GM21423 (cell line): ENCODE data around the gene ATG13.
"Not testable (repeated sequence)": the region's sequence is repeated elsewhere in the genome, so short reads cannot be mapped to it uniquely, and the experiment has no call there.

Experiments
- ATAC-seq: cut with Tn5 transposase; IDR thresholded peaks from one replicate; pipeline ENCODE4 v1.9.1; 2021; ENCODE audit warnings: mild to moderate bottlenecking, moderate library complexity; ENCODE audit not compliant: unreplicated experiment

ATG13 gene

GRCh38 chr11:46694607-46695006, 77.3 kb downstream of the ATG13 start:
- ATAC-seq = no peak

- ATAC-seq = no peak
Measured at GRCh38 chr11:46695345-46696211, 78.2 kb downstream of the ATG13 start.

GRCh38 chr11:46696212-46696558, 78.8 kb downstream of the ATG13 start:
- ATAC-seq = no peak

GRCh38 chr11:46697303-46697702, 80.0 kb downstream of the ATG13 start:
- no peak for ATAC-seq

GRCh38 chr11:46697723-46698122, 80.4 kb downstream of the ATG13 start:
- ATAC-seq = no peak

GRCh38 chr11:46698597-46698996, 81.2 kb downstream of the ATG13 start:
- no peak for ATAC-seq

- ATAC-seq = peak; percentile 87
Measured at GRCh38 chr11:46700241-46701077, 83.1 kb downstream of the ATG13 start, which contains the start of the genes ARHGAP1 and ZNF408. Gene ARHGAP1, minus strand, starts transcription at chr11:46700619. Its CDS starts 4,512 bp downstream, at chr11:46696107. Gene ZNF408, plus strand, starts transcription at chr11:46701031. Its CDS starts 17 bp downstream, at chr11:46701048.

- no peak for ATAC-seq
Measured at GRCh38 chr11:46701078-46701654, 83.8 kb downstream of the ATG13 start.

- no peak for ATAC-seq
Measured at GRCh38 chr11:46705070-46705688, 87.8 kb downstream of the ATG13 start.

- ATAC-seq = no peak
Measured at GRCh38 chr11:46706886-46707285, 89.5 kb downstream of the ATG13 start.

- not testable (repeated sequence) for ATAC-seq
Measured at GRCh38 chr11:46709351-46709750, 92.0 kb downstream of the ATG13 start.

GRCh38 chr11:46710821-46711269, 93.5 kb downstream of the ATG13 start:
- ATAC-seq = no peak

GRCh38 chr11:46711303-46711702, 94.0 kb downstream of the ATG13 start:
- no peak for ATAC-seq

- ATAC-seq = no peak
Measured at GRCh38 chr11:46712874-46713576, 95.7 kb downstream of the ATG13 start.

- not testable (repeated sequence) for ATAC-seq
Measured at GRCh38 chr11:46717825-46718154, 100.4 kb downstream of the ATG13 start.

- no peak for ATAC-seq
Measured at GRCh38 chr11:46718155-46719019, 101.0 kb downstream of the ATG13 start.

- no peak for ATAC-seq
Measured at GRCh38 chr11:46719048-46719542, 101.7 kb downstream of the ATG13 start, which contains the start of gene F2. Gene F2, plus strand, starts transcription at chr11:46719213. Its CDS starts 23 bp downstream, at chr11:46719236.

GRCh38 chr11:46719543-46720218, 102.3 kb downstream of the ATG13 start:
- no peak for ATAC-seq

GRCh38 chr11:46721286-46721685, 103.9 kb downstream of the ATG13 start:
- ATAC-seq = no peak
